RCC 7860 (cell line): ENCODE data around the gene NAA20.

Experiments
- DNase-seq: peaks from one replicate; pipeline ENCODE4 v3.0.0-alpha.2; 2015; ENCODE audit warnings: low spot score
- FAIRE-seq: peaks from 2 replicates; lab custom pipeline; 2012; peaks lifted over from hg19 to GRCh38; lab: Jason Lieb, UNC

The NAA20 gene

DNA sequence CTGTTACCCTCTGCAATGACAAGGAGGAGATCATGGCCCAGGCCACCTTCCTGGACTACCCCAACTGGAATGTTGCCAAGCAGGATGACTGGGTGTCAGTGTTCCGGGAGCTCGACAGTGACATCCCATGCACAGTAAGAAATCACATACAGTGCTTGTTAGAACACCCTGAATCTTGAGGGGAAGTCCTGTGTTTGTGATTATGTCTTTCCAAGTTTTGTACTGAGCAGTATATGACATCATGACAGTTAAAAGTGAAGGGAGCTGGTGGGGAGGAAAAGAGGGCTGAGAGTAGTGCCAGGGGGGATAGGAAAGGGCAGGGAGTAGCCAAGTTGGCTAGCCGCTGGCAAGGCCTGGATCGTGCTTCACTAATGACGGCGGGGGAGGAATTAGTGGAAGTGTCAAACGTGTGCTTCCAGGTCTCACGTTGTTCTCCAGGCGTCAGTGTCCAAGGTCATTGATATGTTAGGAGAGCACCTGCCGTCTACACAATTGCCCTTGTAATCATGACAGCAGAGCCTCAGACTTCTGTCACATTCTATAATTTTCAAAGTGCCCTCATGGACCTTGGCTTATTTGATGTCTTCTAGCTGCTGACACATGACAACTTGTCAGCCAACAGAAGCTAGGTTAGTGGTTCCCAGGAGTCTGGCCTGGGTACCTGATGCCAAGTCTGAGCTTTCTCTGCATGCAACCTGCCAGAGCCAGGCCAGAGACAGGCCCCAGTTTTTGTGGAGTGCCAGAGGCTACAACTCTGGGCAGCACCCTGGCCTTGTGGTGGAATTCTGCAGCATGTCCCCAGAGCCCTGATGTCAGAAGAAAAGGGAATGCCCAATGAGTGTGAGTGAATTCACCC is 53.9 kb downstream of the NAA20 start:
- FAIRE-seq, result no peak
- DNase-seq, result no peak

DNA sequence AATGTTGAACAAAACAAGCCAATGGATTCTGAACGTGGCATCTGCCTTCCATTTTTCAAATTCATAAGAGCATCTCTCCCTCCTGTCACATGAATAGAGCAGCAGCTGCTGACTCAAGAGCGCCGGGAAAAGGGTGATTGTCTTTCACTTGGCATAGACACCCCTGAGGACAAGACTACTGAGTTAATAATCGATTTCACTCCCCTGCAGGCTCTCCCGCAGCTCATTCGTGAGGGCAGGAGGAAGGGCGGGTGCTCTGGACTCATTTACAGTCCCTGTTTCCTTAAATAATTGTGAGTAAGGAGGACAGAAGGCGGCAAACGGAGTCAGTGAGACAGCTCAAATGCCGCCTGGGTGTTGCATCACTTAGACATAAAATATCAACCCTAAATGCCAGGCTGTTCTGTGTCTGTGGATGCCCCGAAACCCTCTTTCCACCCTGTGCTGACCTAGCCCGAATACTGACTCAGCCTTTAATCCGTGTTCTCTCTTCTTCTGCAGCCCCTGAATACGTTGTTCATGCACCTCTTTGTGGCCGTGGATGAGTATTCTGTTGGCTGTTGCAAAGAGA is 56.7 kb downstream of the NAA20 start:
- no peak for FAIRE-seq
- no peak for DNase-seq

DNA sequence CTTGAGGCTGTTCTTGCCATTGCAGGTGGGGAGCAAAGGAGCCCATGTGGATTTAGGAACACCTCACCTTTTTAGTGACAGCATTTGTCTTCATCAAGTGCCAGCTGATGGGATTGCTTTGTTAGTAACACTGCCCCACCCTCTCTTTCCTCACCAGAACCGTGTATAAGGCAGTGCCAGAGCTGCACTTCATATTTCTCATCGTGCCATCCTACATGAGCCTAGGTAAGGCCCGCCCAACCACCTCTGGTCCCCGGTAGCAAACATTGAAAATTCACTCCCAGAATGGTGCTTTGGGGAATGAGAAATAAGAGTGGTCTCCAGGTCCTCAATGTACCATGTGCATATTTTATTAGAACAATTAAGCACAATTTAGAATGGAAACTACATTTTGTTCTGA is 57.9 kb downstream of the NAA20 start:
- no peak for FAIRE-seq
- no peak for DNase-seq

DNA sequence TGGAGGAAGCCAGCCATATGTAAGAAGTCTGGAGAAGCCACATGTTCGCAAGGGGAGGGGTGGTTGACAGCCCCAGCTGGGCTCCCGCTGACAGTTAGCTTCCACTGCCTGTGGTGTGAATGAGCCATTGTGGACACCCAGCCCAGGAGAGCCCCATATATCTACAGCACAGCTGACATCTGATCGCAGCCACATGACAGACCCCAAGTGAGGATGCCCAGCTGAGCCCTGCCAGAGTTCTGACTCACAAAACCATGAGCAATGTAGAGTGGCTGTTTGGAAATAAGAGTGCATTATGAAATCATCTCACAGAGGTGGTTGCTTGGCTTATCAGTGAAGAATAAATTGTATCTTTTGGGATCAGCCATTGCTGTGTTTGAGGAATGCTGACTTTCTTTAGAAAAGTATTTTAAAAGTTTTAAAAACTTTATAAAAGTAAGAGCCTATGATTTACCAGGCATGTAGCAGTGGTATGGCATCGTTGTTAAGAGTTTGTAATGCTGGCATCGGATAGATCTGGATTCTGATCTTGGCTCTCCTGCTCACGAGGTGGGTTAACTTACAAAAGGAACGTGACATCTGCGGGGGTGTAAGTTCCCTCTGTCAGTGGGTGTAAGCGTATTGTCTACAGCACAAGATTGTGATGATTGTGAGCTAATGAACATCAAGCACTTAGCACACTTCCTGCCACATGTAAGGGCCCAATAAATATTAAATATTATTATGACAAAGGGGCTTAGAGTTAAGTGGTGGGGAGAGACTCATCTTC is 59.3 kb downstream of the NAA20 start:
- DNase-seq, result no peak
- no peak for FAIRE-seq

DNA sequence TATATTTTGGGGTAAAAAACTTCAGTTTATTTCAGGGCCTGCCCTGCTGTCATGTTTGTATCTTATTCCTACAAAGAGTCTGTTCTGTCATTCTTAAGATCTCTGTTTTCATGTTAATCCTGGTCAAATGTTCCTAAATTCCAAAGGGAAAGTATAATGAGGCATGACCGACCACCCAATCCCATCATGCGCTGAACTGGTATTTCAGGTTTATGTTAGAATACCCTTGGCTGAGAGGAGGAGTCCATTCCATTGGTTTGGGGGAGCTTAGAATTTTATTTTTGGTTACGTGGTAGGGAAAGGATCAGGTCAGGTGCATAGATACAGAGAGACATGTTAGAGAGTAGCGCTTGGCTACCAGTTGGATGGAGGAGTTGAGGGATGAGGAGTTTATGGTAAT is 60.9 kb downstream of the NAA20 start:
- no peak for FAIRE-seq
- DNase-seq, result no peak

DNA sequence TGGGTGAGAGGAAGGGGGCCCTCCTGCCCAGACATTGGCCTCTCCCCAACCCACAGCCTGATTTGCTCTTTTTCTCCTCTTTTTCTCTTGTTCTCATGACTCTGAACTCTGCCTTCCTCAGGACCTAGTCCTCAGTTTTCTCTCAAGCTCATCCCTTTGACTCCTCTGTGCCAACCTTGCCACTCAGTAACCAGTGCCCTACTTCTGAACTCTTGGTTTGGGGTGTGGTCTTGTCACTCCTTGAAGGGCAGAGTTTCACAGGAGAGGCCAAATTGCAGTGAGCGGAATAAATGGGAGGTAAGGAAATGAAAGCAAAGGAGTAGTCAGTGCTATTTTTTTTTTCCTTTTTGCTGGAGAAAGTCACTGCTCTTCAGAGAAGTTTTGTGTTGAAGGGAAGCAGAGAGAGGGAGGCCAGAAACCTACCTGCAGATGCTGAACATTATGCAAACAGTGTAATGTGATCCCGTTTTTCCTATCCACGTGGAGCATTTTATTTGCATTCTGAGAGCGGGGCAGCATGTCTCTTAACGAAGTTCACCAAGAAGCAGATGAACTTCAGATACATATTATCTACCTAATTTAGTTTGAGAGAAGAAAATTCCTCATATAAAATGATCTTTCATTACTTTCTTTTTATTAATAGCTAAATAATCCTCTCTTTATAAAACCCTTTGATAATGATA is 62.1 kb downstream of the NAA20 start:
- DNase-seq (no peak), FAIRE-seq (no peak)
